ENCODE data around the gene EFNA1. TPM values are rescaled to one million over a fixed set of nuclear protein-coding genes. Genes with fewer than 3 reads are reported as not detected.
"Not testable (repeated sequence)": the region's sequence is repeated elsewhere in the genome, so short reads cannot be mapped to it uniquely, and the experiment has no call there.

The EFNA1 gene
- polyA plus RNA-seq, 2 donors: 32.9 to 48.1 TPM

GRCh38 chr1:155140630-155140953, 12.9 kb downstream of the EFNA1 start:
- Histone ChIP-seq H3K27me3 (ENCODE audit: control insufficient read depth in 1 of 2, insufficient read depth in 2 of 2, low read length in 2 of 2) (no peaks in the 10 kb centered on the region), H3K9me3 (ENCODE audit: control insufficient read depth in 2 of 2, insufficient read depth in 1 of 2, low read depth in 1 of 2, low read length in 1 of 2) (no peaks in the 10 kb centered on the region), H3K4me3 (ENCODE audit: low read depth in 1 of 2, low read length in 2 of 2) (peak overlapping the region; percentile 76 to 88), H3K36me3 (ENCODE audit: control insufficient read depth in 2 of 2, insufficient read depth in 2 of 2, low read length in 1 of 2) (no peaks in the 10 kb centered on the region), H3K27ac (ENCODE audit: low read depth in 2 of 2, low read length in 1 of 2) (peak overlapping the region in 1 of 2 donors; percentile 90), H3K4me1 (ENCODE audit: control insufficient read depth in 2 of 2, insufficient read depth in 2 of 2, low read length in 1 of 2) (peaks cover 4 to 8% of the 10 kb centered on the region in 2 donors)
- WGBS, 2 donors: 6% methylated on average over 11 of the region's 11 CpGs

- H3K27me3 ChIP-seq (ENCODE audit: control insufficient read depth in 1 of 2, insufficient read depth in 2 of 2, low read length in 2 of 2): no peaks in the 10 kb centered on the region
- H3K36me3 ChIP-seq (ENCODE audit: control insufficient read depth in 2 of 2, insufficient read depth in 2 of 2, low read length in 1 of 2): no peaks in the 10 kb centered on the region
- 84 to 85% methylated on average over 7 of the region's 7 CpGs for WGBS, 2 donors
- H3K4me1 ChIP-seq (ENCODE audit: control insufficient read depth in 2 of 2, insufficient read depth in 2 of 2, low read length in 1 of 2): peaks cover 4 to 7% of the 10 kb centered on the region in 2 donors
- H3K4me3 ChIP-seq (ENCODE audit: low read depth in 1 of 2, low read length in 2 of 2): no peak overlapping the region
- H3K9me3 ChIP-seq (ENCODE audit: control insufficient read depth in 2 of 2, insufficient read depth in 1 of 2, low read depth in 1 of 2, low read length in 1 of 2): no peaks in the 10 kb centered on the region
- H3K27ac ChIP-seq (ENCODE audit: low read depth in 2 of 2, low read length in 1 of 2): no peak overlapping the region
Observed at GRCh38 chr1:155141749-155142148, 14.1 kb downstream of the EFNA1 start.

GRCh38 chr1:155145491-155145890, 17.8 kb downstream of the EFNA1 start:
- WGBS, 2 donors: 82 to 86% methylated on average over 3 of the region's 3 CpGs

GRCh38 chr1:155155996-155156643, 28.4 kb downstream of the EFNA1 start:
- WGBS, 2 donors: 66 to 67% methylated on average over 3 of the region's 3 CpGs
- not testable (repeated sequence) for H3K36me3 ChIP-seq (ENCODE audit: control insufficient read depth in 2 of 2, insufficient read depth in 2 of 2, low read length in 1 of 2); H3K4me3 ChIP-seq (ENCODE audit: low read depth in 1 of 2, low read length in 2 of 2); H3K27ac ChIP-seq (ENCODE audit: low read depth in 2 of 2, low read length in 1 of 2); H3K27me3 ChIP-seq (ENCODE audit: control insufficient read depth in 1 of 2, insufficient read depth in 2 of 2, low read length in 2 of 2); H3K9me3 ChIP-seq (ENCODE audit: control insufficient read depth in 2 of 2, insufficient read depth in 1 of 2, low read depth in 1 of 2, low read length in 1 of 2); H3K4me1 ChIP-seq (ENCODE audit: control insufficient read depth in 2 of 2, insufficient read depth in 2 of 2, low read length in 1 of 2)

More at GRCh38 chr1:155145491-155145890, 17.8 kb downstream of the EFNA1 start:
- Histone ChIP-seq H3K9me3 (ENCODE audit: control insufficient read depth in 2 of 2, insufficient read depth in 1 of 2, low read depth in 1 of 2, low read length in 1 of 2) (no peaks in the 10 kb centered on the region), H3K4me3 (ENCODE audit: low read depth in 1 of 2, low read length in 2 of 2) (no peak overlapping the region), H3K27ac (ENCODE audit: low read depth in 2 of 2, low read length in 1 of 2) (no peak overlapping the region), H3K36me3 (ENCODE audit: control insufficient read depth in 2 of 2, insufficient read depth in 2 of 2, low read length in 1 of 2) (no peaks in the 10 kb centered on the region), H3K4me1 (ENCODE audit: control insufficient read depth in 2 of 2, insufficient read depth in 2 of 2, low read length in 1 of 2) (peaks cover 0 to under 1% of the 10 kb centered on the region in 2 donors), H3K27me3 (ENCODE audit: control insufficient read depth in 1 of 2, insufficient read depth in 2 of 2, low read length in 2 of 2) (no peaks in the 10 kb centered on the region)

GRCh38 chr1:155158991-155159390, 31.3 kb downstream of the EFNA1 start:
- Histone ChIP-seq H3K27ac (ENCODE audit: low read depth in 2 of 2, low read length in 1 of 2) (no peak overlapping the region), H3K27me3 (ENCODE audit: control insufficient read depth in 1 of 2, insufficient read depth in 2 of 2, low read length in 2 of 2) (no peaks in the 10 kb centered on the region), H3K9me3 (ENCODE audit: control insufficient read depth in 2 of 2, insufficient read depth in 1 of 2, low read depth in 1 of 2, low read length in 1 of 2) (no peaks in the 10 kb centered on the region), H3K4me3 (ENCODE audit: low read depth in 1 of 2, low read length in 2 of 2) (no peak overlapping the region), H3K4me1 (ENCODE audit: control insufficient read depth in 2 of 2, insufficient read depth in 2 of 2, low read length in 1 of 2) (no peaks in the 10 kb centered on the region), H3K36me3 (ENCODE audit: control insufficient read depth in 2 of 2, insufficient read depth in 2 of 2, low read length in 1 of 2) (no peaks in the 10 kb centered on the region)
- WGBS, 2 donors: 56 to 78% methylated on average over 1 of the region's 1 CpG

- no peak overlapping the region for H3K27ac ChIP-seq (ENCODE audit: low read depth in 2 of 2, low read length in 1 of 2)
Observed at GRCh38 chr1:155160128-155160527, 32.5 kb downstream of the EFNA1 start.

GRCh38 chr1:155162631-155163030, 35.0 kb downstream of the EFNA1 start:
- H3K36me3 ChIP-seq (ENCODE audit: control insufficient read depth in 2 of 2, insufficient read depth in 2 of 2, low read length in 1 of 2); H3K27me3 ChIP-seq (ENCODE audit: control insufficient read depth in 1 of 2, insufficient read depth in 2 of 2, low read length in 2 of 2); H3K4me3 ChIP-seq (ENCODE audit: low read depth in 1 of 2, low read length in 2 of 2); H3K9me3 ChIP-seq (ENCODE audit: control insufficient read depth in 2 of 2, insufficient read depth in 1 of 2, low read depth in 1 of 2, low read length in 1 of 2); H3K4me1 ChIP-seq (ENCODE audit: control insufficient read depth in 2 of 2, insufficient read depth in 2 of 2, low read length in 1 of 2); H3K27ac ChIP-seq (ENCODE audit: low read depth in 2 of 2, low read length in 1 of 2): not testable (repeated sequence)
- 96 to 99% methylated on average over 6 of the region's 6 CpGs for WGBS, 2 donors

More at GRCh38 chr1:155160128-155160527, 32.5 kb downstream of the EFNA1 start:
- no peaks in the 10 kb centered on the region for H3K9me3 ChIP-seq (ENCODE audit: control insufficient read depth in 2 of 2, insufficient read depth in 1 of 2, low read depth in 1 of 2, low read length in 1 of 2)
- 80 to 86% methylated on average over 8 of the region's 8 CpGs for WGBS, 2 donors
- H3K4me3 ChIP-seq (ENCODE audit: low read depth in 1 of 2, low read length in 2 of 2): no peak overlapping the region
- no peaks in the 10 kb centered on the region for H3K27me3 ChIP-seq (ENCODE audit: control insufficient read depth in 1 of 2, insufficient read depth in 2 of 2, low read length in 2 of 2)
- no peaks in the 10 kb centered on the region for H3K4me1 ChIP-seq (ENCODE audit: control insufficient read depth in 2 of 2, insufficient read depth in 2 of 2, low read length in 1 of 2)
- H3K36me3 ChIP-seq (ENCODE audit: control insufficient read depth in 2 of 2, insufficient read depth in 2 of 2, low read length in 1 of 2): no peaks in the 10 kb centered on the region

- H3K36me3 ChIP-seq (ENCODE audit: control insufficient read depth in 2 of 2, insufficient read depth in 2 of 2, low read length in 1 of 2); H3K4me1 ChIP-seq (ENCODE audit: control insufficient read depth in 2 of 2, insufficient read depth in 2 of 2, low read length in 1 of 2); H3K27ac ChIP-seq (ENCODE audit: low read depth in 2 of 2, low read length in 1 of 2); H3K27me3 ChIP-seq (ENCODE audit: control insufficient read depth in 1 of 2, insufficient read depth in 2 of 2, low read length in 2 of 2); H3K4me3 ChIP-seq (ENCODE audit: low read depth in 1 of 2, low read length in 2 of 2); H3K9me3 ChIP-seq (ENCODE audit: control insufficient read depth in 2 of 2, insufficient read depth in 1 of 2, low read depth in 1 of 2, low read length in 1 of 2): not testable (repeated sequence)
- WGBS, 2 donors: 95 to 97% methylated on average over 4 of the region's 4 CpGs
Observed at GRCh38 chr1:155163785-155164184, 36.1 kb downstream of the EFNA1 start.

- not testable (repeated sequence) for H3K27me3 ChIP-seq (ENCODE audit: control insufficient read depth in 1 of 2, insufficient read depth in 2 of 2, low read length in 2 of 2); H3K4me1 ChIP-seq (ENCODE audit: control insufficient read depth in 2 of 2, insufficient read depth in 2 of 2, low read length in 1 of 2); H3K36me3 ChIP-seq (ENCODE audit: control insufficient read depth in 2 of 2, insufficient read depth in 2 of 2, low read length in 1 of 2); H3K27ac ChIP-seq (ENCODE audit: low read depth in 2 of 2, low read length in 1 of 2); H3K9me3 ChIP-seq (ENCODE audit: control insufficient read depth in 2 of 2, insufficient read depth in 1 of 2, low read depth in 1 of 2, low read length in 1 of 2); H3K4me3 ChIP-seq (ENCODE audit: low read depth in 1 of 2, low read length in 2 of 2)
- WGBS, 2 donors: 89 to 96% methylated on average over 10 to 11 of the region's 11 CpGs
Observed at GRCh38 chr1:155164625-155165024, 36.9 kb downstream of the EFNA1 start.

GRCh38 chr1:155166051-155166470, 38.4 kb downstream of the EFNA1 start:
- Histone ChIP-seq H3K4me3 (ENCODE audit: low read depth in 1 of 2, low read length in 2 of 2) (no peak overlapping the region), H3K36me3 (ENCODE audit: control insufficient read depth in 2 of 2, insufficient read depth in 2 of 2, low read length in 1 of 2) (peaks cover 0 to 11% of the 10 kb centered on the region in 2 donors), H3K27ac (ENCODE audit: low read depth in 2 of 2, low read length in 1 of 2) (no peak overlapping the region), H3K9me3 (ENCODE audit: control insufficient read depth in 2 of 2, insufficient read depth in 1 of 2, low read depth in 1 of 2, low read length in 1 of 2) (no peaks in the 10 kb centered on the region), H3K4me1 (ENCODE audit: control insufficient read depth in 2 of 2, insufficient read depth in 2 of 2, low read length in 1 of 2) (peaks cover 0 to 3% of the 10 kb centered on the region in 2 donors), H3K27me3 (ENCODE audit: control insufficient read depth in 1 of 2, insufficient read depth in 2 of 2, low read length in 2 of 2) (no peaks in the 10 kb centered on the region)
- WGBS, 2 donors: 53 to 55% methylated on average over 8 of the region's 8 CpGs

Measured in esophagus (tissue), 2 donors.